Calu3 (cell line): ENCODE measurements around the gene PIEZO2. TPM values are rescaled to one million over a fixed set of nuclear protein-coding genes. Genes with fewer than 3 reads are reported as not detected.

Source experiments
- BruUV-seq: library from RNA; stranded (reverse); fragments of 400-500 nt; replicated peaks from 2 replicates; lab custom pipeline; 2021; lab: Mats Ljungman, UMichigan
- CTCF ChIA-PET: fragments of 300-600 bp; sonication (Branson Sonifier 250); formaldehyde crosslinking; loops from one replicate; lab custom pipeline; 2022; ENCODE audit warnings: antibody characterized with exemption; lab: Charles Lee
- DNase-seq: peaks from one replicate; pipeline ENCODE4 v3.0.0; 2022
- H3K27ac Mint-ChIP-seq: one replicate; pipeline ENCODE4 v1.8.0; 2022; ENCODE audit warnings: mixed read lengths; ENCODE audit not compliant: unreplicated experiment
- H3K27me3 Mint-ChIP-seq: one replicate; pipeline ENCODE4 v1.8.0; 2022; ENCODE audit warnings: mixed read lengths; ENCODE audit not compliant: unreplicated experiment
- H3K36me3 Mint-ChIP-seq: one replicate; pipeline ENCODE4 v1.8.0; 2022; ENCODE audit warnings: mild to moderate bottlenecking, moderate library complexity, mixed read lengths; ENCODE audit not compliant: insufficient read depth, unreplicated experiment
- H3K4me1 Mint-ChIP-seq: one replicate; pipeline ENCODE4 v1.8.0; 2022; ENCODE audit warnings: mild to moderate bottlenecking, low read depth, mixed read lengths; ENCODE audit not compliant: unreplicated experiment
- H3K4me3 Mint-ChIP-seq: one replicate; pipeline ENCODE4 v1.8.0; 2022; ENCODE audit warnings: mild to moderate bottlenecking, low read depth, moderate library complexity, mixed read lengths; ENCODE audit not compliant: unreplicated experiment
- H3K9me3 Mint-ChIP-seq: one replicate; pipeline ENCODE4 v1.8.0; 2022; ENCODE audit warnings: low read depth, mixed read lengths; ENCODE audit not compliant: unreplicated experiment
- intact Hi-C: fragments of 100-400 bp; cut with micrococcal nuclease; formaldehyde crosslinking; loops from one replicate; pipeline ENCODE4 v1.10.0; 2022; ENCODE audit not compliant: unreplicated experiment
- total RNA-seq: library from RNA; stranded (reverse); gene quantifications from 2 replicates; pipeline ENCODE4 v1.2.3, GENCODE V29; 2022
- TF ChIP-seq, protein P1 (sequence below): fragments of 200-600 bp; IDR thresholded peaks from one replicate; pipeline ENCODE4 v1.8.0; 2022; ENCODE audit warnings: antibody characterized with exemption; ENCODE audit not compliant: unreplicated experiment

PIEZO2 gene
- total RNA-seq, 1 experiment from 2014 or later, result 0.24 TPM

DNA sequence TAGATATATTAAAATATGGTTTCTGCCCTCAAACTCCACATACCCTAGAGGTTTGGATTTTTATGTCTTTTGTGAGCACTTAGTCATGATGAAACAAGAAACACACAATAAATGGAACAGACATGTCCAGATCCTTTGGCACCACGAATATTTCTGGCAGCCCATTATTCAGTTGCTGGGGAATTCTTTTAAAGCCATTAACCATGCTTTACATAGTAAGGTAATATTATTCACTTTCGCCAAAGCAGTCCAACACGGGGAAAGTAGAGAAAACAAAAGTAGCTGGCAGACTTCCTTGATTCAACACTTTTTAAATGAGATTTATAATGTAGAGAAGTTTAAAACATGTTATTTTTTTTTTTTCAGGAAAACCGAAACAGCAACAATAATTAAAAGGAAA, 235.4 kb downstream of the PIEZO2 start:
- H3K4me3 Mint-ChIP-seq, result no peak overlapping the region
- no peak overlapping the region for H3K27ac Mint-ChIP-seq
- H3K9me3 Mint-ChIP-seq, result no peaks in the 10 kb centered on the region
- CTCF ChIA-PET, result no interaction called here
- H3K4me1 Mint-ChIP-seq, result no peaks in the 10 kb centered on the region
- no peaks in the 10 kb centered on the region for H3K36me3 Mint-ChIP-seq
- DNase-seq, result no peak
- no TSS peak for BruUV-seq
- H3K27me3 Mint-ChIP-seq, result no peaks in the 10 kb centered on the region
- intact Hi-C loops, result no loop called here
- TF ChIP-seq, protein P1, sequence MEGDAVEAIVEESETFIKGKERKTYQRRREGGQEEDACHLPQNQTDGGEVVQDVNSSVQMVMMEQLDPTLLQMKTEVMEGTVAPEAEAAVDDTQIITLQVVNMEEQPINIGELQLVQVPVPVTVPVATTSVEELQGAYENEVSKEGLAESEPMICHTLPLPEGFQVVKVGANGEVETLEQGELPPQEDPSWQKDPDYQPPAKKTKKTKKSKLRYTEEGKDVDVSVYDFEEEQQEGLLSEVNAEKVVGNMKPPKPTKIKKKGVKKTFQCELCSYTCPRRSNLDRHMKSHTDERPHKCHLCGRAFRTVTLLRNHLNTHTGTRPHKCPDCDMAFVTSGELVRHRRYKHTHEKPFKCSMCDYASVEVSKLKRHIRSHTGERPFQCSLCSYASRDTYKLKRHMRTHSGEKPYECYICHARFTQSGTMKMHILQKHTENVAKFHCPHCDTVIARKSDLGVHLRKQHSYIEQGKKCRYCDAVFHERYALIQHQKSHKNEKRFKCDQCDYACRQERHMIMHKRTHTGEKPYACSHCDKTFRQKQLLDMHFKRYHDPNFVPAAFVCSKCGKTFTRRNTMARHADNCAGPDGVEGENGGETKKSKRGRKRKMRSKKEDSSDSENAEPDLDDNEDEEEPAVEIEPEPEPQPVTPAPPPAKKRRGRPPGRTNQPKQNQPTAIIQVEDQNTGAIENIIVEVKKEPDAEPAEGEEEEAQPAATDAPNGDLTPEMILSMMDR, result no peak

- DNase-seq, result peak; percentile 21
- Mint-ChIP-seq H3K27me3 (no peaks in the 10 kb centered on the region), H3K9me3 (no peaks in the 10 kb centered on the region), H3K4me1 (no peaks in the 10 kb centered on the region), H3K36me3 (no peaks in the 10 kb centered on the region), H3K4me3 (no peak overlapping the region), H3K27ac (peak overlapping the region; percentile 52)
- TF ChIP-seq, protein P1, result no peak
- no TSS peak for BruUV-seq
- CTCF ChIA-PET, result no interaction called here
- intact Hi-C loops, result no loop called here
Observed at GRCh38 chr18:10912790-10913545, 236.4 kb downstream of the PIEZO2 start.

- intact Hi-C loops, result no loop called here
- no peaks in the 10 kb centered on the region for H3K9me3 Mint-ChIP-seq
- no peaks in the 10 kb centered on the region for H3K27me3 Mint-ChIP-seq
- H3K27ac Mint-ChIP-seq, result no peak overlapping the region
- TF ChIP-seq, protein P1, result no peak
- H3K36me3 Mint-ChIP-seq, result no peaks in the 10 kb centered on the region
- no peak overlapping the region for H3K4me3 Mint-ChIP-seq
- no peak for DNase-seq
- BruUV-seq, result no TSS peak
- no peaks in the 10 kb centered on the region for H3K4me1 Mint-ChIP-seq
- CTCF ChIA-PET, result no interaction called here
Observed at GRCh38 chr18:10909724-10910123, 239.6 kb downstream of the PIEZO2 start.

DNA sequence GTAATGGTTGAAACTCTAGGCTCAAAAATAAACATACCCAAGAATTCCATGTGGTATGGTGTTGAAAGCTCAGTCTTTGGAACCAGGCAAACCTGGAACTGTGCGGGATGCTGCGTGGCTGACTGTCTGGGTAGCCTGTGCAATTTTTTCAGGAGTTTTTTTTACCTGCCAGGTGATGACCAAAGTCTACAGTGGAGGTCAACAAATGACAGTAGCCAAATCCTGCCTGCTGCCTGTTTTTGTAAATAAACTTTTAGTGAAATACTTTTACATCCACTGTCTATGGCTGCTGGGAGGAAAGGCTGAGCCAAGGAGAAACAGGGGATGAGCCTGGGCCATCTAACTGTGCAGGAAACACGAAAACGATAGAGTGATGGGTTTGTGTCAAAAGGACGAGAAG, 240.6 kb downstream of the PIEZO2 start:
- no peak for DNase-seq
- Mint-ChIP-seq H3K9me3 (no peaks in the 10 kb centered on the region), H3K4me1 (no peaks in the 10 kb centered on the region), H3K4me3 (no peak overlapping the region), H3K27me3 (no peaks in the 10 kb centered on the region), H3K27ac (no peak overlapping the region), H3K36me3 (no peaks in the 10 kb centered on the region)
- intact Hi-C loops, result no loop called here
- no TSS peak for BruUV-seq
- CTCF ChIA-PET, result no interaction called here
- TF ChIP-seq, protein P1, result no peak
